Astrocyte of the spinal cord (primary cell): ENCODE results near the gene ME3.

Experiments used
- DNase-seq: peaks from one replicate; pipeline ENCODE4 v3.0.0; 2011; ENCODE audit warnings: low read depth, low spot score
- H3K4me3 ChIP-seq: 2 replicates; pipeline ENCODE4 v1.5.1; 2011; ENCODE audit warnings: low read depth, mild to moderate bottlenecking, low read length, moderate library complexity
- in situ Hi-C: cut with HindIII; loops from 2 replicates; pipeline ENCODE4 v1.10.0; 2017; ENCODE audit warnings: low sequenced_read_pairs
- TF ChIP-seq, protein P1 (sequence below): IDR thresholded peaks from 2 replicates; pipeline ENCODE4 v1.5.1; 2012; ENCODE audit warnings: low read depth, mild to moderate bottlenecking, low read length, inconsistent platforms

Gene ME3

DNA sequence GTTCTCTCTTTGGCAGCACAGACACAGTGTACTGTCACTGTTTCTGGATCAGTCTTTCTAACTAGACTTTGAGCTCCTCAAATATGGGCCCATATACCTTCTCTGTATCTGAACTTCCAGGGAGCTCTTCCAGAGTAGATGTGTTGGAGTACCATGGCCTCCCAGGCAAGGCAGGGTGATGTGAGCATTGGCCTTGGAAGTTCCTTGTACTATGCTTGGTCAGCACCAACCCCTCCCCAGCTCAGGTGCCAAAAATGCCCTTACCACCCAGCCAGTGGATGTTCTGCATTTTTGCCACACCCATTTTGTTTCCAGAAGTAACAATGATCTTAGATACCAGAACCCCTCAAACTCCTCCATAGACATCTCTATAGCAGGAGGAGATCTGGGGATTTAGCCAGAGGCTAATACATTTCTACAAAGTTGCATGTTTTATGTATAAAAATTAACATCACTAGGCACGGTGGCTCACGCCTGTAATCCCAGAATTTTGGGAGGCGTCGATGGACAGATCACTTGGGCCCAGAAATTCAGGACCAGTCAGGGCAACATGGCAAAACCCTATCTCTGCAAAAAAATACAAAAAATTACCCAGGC lies 165.1 kb downstream of the ME3 start:
- in situ Hi-C loops, result no loop called here
- no peak overlapping the region for H3K4me3 ChIP-seq
- TF ChIP-seq, protein P1, sequence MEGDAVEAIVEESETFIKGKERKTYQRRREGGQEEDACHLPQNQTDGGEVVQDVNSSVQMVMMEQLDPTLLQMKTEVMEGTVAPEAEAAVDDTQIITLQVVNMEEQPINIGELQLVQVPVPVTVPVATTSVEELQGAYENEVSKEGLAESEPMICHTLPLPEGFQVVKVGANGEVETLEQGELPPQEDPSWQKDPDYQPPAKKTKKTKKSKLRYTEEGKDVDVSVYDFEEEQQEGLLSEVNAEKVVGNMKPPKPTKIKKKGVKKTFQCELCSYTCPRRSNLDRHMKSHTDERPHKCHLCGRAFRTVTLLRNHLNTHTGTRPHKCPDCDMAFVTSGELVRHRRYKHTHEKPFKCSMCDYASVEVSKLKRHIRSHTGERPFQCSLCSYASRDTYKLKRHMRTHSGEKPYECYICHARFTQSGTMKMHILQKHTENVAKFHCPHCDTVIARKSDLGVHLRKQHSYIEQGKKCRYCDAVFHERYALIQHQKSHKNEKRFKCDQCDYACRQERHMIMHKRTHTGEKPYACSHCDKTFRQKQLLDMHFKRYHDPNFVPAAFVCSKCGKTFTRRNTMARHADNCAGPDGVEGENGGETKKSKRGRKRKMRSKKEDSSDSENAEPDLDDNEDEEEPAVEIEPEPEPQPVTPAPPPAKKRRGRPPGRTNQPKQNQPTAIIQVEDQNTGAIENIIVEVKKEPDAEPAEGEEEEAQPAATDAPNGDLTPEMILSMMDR, result no peak
- DNase-seq, result no peak

DNA sequence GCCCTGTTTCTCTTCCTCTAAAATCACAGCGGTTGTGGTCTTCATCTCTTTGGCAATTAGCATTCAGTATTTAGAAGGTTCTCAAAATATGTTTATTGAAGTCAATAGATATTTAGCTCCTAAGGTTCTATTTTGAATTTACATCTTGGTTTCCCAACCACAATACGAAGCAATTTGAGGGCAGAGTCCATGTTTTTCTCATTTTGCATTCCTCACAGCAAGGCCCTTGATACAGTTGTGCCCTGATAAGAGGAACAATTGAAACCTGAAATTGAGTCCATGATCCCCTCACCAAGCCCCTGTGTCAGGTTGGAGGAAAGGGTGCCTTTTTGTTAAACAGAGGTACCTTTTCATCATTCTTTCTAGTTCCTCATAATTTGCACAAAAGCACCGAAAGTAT lies 166.2 kb downstream of the ME3 start:
- TF ChIP-seq, protein P1, result no peak
- in situ Hi-C loops, result no loop called here

DNA sequence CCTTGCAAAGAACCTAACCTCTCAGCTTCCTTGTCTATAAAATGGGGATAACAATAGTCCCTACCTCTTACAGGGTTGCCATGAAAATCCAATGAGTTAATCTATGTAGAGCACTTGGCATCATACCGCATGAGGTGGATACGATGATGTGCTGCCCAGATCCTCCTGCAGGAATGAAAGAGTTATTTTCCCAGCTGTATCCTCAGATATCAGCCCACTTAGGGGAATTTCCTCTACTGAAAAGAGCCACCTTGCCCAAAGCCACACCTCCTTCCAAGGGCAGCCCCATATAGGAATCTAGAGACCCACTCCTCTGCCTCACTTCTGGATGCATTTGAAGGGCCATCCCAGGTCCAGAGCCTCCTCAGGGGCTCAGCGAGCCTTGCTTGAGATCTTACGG lies 169.3 kb downstream of the ME3 start:
- TF ChIP-seq, protein P1, result no peak
- DNase-seq, result no peak
- H3K4me3 ChIP-seq, result no peak overlapping the region
- in situ Hi-C loops, result no loop called here

More for the DNA sequence above, 166.2 kb downstream of the ME3 start:
- DNase-seq, result no peak
- H3K4me3 ChIP-seq, result no peak overlapping the region

DNA sequence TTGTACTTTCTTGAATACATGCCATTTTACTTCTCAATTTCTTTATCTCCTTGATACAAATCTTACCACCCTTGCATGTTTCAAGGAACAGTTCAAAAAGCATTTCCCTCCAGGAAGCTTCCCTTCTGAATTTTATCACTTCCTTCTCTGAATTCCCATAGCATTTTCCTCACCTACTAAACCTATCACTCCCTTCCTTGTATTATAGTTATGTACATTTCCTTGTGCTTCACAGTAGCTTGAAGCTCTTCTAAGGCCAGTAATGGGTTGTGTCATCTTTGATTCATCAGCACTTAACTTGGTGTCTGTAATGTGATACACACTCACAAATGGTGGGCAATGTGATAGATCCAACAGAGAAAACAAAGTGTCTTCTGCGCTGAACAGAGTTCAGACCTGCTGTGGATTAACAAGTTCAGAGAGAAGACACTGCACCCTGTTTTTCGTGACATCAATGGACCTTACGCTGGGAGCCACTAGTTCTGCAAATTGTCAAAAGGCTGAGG lies 170.2 kb downstream of the ME3 start:
- TF ChIP-seq, protein P1, result no peak
- no peak for DNase-seq
- H3K4me3 ChIP-seq, result no peak overlapping the region
- in situ Hi-C loops, result no loop called here

DNA sequence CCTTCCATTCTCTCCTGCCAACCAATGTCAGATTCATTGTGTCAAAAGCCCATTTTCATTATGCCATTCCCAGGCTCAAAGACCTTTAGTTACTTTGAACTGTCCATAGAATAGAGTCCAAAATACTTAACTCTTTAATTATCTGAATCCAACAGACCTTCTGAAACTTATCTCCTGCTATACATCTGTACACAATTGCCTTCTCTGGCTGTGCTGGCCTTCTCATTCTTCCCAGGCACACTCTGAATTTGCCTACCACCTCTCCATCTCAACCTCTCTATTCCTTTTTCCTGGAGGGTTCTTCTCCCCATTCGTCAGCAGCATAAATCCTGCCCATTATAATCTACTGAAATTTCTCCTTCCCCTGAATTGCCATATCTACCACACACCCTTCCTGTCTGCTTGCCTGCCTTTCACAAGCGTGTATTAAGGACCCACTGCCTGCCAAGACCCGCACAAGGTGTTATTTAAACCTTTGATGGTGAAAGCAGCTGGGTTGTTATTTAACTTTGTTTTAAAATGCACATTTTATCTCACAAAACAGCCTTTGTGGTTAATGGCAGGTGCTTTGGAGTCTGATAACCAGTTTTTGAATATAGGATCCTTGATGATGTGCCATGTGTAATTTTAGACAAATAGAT lies 171.8 kb downstream of the ME3 start:
- TF ChIP-seq, protein P1, result no peak
- DNase-seq, result no peak
- no peak overlapping the region for H3K4me3 ChIP-seq
- in situ Hi-C loops, result no loop called here

DNA sequence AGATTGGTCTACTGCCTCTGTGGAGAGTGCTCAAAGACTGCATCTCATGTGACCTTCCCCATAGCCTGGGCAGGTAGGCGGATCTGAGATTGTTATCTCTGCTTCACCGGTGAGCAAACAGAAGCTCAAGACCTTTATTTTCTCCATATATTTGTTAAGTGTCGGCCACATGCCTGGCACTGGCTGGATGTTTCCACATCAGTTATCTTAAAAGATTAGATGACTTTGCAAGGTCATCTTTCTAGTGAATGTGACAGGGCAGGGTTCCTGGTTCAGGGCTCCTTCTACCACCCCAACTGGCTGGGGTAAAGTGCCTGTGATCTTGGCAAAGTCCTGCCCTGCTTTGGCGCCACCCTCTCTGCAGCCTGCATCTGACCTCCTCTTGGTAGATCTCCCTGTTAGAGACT lies 172.7 kb downstream of the ME3 start:
- H3K4me3 ChIP-seq, result no peak overlapping the region
- TF ChIP-seq, protein P1, result no peak
- DNase-seq, result no peak
- in situ Hi-C loops, result no loop called here
